Esophagus squamous epithelium (tissue), 5 donors: ENCODE data around the gene NDFIP2. TPM values are rescaled to one million over a fixed set of nuclear protein-coding genes. Genes with fewer than 3 reads are reported as not detected.
"Not testable (repeated sequence)": the region's sequence is repeated elsewhere in the genome, so short reads cannot be mapped to it uniquely, and the experiment has no call there.

Experiments
- DNase-seq: peaks from one replicate; lab custom pipeline; 2025; lab: John Stamatoyannopoulos, UW
- H3K27ac ChIP-seq, 4 donors: fragments of 200-600 bp; sonication (generic); one replicate each; pipeline ENCODE4 v1.5.1; 2016 to 2019; ENCODE audit warnings: mild to moderate bottlenecking in 1 of 4
- H3K27me3 ChIP-seq, 4 donors: fragments of 200-600 bp; sonication (generic); 1 replicate in 3 of 4; 2 replicates in 1 of 4; pipeline versions ENCODE4 v1.5.1 to v1.6.0; 2017 to 2021; ENCODE audit warnings: antibody characterized with exemption in 1 of 4
- H3K36me3 ChIP-seq, 3 donors: fragments of 200-600 bp; sonication (generic); one replicate each; pipeline ENCODE4 v1.5.1; 2016 to 2019
- H3K4me1 ChIP-seq, 3 donors: fragments of 200-600 bp; sonication (generic); one replicate each; pipeline ENCODE4 v1.5.1; 2017 to 2019
- H3K4me3 ChIP-seq, 4 donors: fragments of 200-600 bp; sonication (generic); 1 replicate in 3 of 4; 2 replicates in 1 of 4; pipeline ENCODE4 v1.5.1; 2016 to 2019; ENCODE audit warnings: mild to moderate bottlenecking in 2 of 4, moderate library complexity in 1 of 4
- H3K9me3 ChIP-seq, 3 donors: fragments of 200-600 bp; sonication (generic); one replicate each; pipeline ENCODE4 v1.5.1; 2016 to 2019
- POLR2A ChIP-seq, 4 donors: fragments of 450-650 bp; IDR thresholded peaks; one replicate each; pipeline ENCODE4 v1.6.1; 2017; ENCODE audit warnings: antibody characterized with exemption in 4 of 4, mild to moderate bottlenecking in 4 of 4, moderate library complexity in 3 of 4
- WGBS, 2 donors: methylation state at CpG; one replicate each; pipeline ENCODE4 v1.1.5; 2018; 5-methylcytosine and 5-hydroxymethylcytosine counted together
- intact Hi-C: fragments of 100-400 bp; cut with DNase I; formaldehyde crosslinking; loops from one replicate; pipeline ENCODE4 v1.15.0; 2022
- total RNA-seq, 4 donors: library from RNA; depleted of rRNA; stranded (reverse); fragments of >200 nt; gene quantifications; one replicate each; pipeline ENCODE4 v1.1.0, GENCODE V29; 2016
- TF ChIP-seq, protein P1 (sequence below), 6 experiments: fragments of 450-650 bp in 4 of 6; fragments of 200-600 bp in 2 of 6; sonication (generic) in 2 of 6; IDR thresholded peaks; one replicate each; pipeline ENCODE4 v1.5.1; 2016 to 2019; ENCODE audit warnings: antibody characterized with exemption in 6 of 6, mild to moderate bottlenecking in 4 of 6, moderate library complexity in 4 of 6
- donor health status: DM: yes; HTN: yes; CAD: no.

The NDFIP2 gene
- total RNA-seq, 4 donors from 2014 or later, result 37.8 to 81.9 (median 54.8) TPM

DNA sequence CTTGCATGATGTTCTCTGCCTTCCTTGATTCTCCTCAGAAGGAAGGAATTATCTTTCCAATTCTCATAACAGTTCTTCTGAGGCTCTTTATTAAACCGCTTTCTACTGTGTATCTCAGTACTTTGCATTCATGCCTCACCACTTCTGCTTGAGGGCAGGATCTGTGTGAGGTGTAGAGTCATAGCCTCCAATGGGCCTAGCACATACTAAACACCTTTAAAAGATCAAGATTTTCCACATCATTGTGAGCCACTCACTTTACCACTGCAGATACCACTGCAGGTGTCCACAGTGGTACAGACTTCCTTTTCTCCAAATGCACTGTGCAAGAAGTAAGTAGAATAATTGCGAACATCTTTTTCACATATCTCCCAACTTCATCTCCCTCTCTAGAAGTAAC is 76.7 kb downstream of the NDFIP2 start:
- no peak overlapping the region for H3K27ac ChIP-seq
- DNase-seq, result no peak
- H3K4me1 ChIP-seq, result no peaks in the 10 kb centered on the region
- H3K36me3 ChIP-seq, result peaks cover 0 to 30% (median 0%) of the 10 kb centered on the region in 3 donors
- H3K27me3 ChIP-seq, result no peaks in the 10 kb centered on the region
- H3K9me3 ChIP-seq, result peaks cover 0 to 43% (median 8%) of the 10 kb centered on the region in 3 donors
- no peak overlapping the region for H3K4me3 ChIP-seq
- 92 to 100% methylated on average over 2 of the region's 2 CpGs for WGBS, 2 donors
- intact Hi-C loops, result no loop called here
- TF ChIP-seq, protein P1, sequence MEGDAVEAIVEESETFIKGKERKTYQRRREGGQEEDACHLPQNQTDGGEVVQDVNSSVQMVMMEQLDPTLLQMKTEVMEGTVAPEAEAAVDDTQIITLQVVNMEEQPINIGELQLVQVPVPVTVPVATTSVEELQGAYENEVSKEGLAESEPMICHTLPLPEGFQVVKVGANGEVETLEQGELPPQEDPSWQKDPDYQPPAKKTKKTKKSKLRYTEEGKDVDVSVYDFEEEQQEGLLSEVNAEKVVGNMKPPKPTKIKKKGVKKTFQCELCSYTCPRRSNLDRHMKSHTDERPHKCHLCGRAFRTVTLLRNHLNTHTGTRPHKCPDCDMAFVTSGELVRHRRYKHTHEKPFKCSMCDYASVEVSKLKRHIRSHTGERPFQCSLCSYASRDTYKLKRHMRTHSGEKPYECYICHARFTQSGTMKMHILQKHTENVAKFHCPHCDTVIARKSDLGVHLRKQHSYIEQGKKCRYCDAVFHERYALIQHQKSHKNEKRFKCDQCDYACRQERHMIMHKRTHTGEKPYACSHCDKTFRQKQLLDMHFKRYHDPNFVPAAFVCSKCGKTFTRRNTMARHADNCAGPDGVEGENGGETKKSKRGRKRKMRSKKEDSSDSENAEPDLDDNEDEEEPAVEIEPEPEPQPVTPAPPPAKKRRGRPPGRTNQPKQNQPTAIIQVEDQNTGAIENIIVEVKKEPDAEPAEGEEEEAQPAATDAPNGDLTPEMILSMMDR (IDR thresholded peaks at IDR 0.05), result no peak
- no peak for TF ChIP-seq POLR2A (IDR thresholded peaks at IDR 0.05)

DNA sequence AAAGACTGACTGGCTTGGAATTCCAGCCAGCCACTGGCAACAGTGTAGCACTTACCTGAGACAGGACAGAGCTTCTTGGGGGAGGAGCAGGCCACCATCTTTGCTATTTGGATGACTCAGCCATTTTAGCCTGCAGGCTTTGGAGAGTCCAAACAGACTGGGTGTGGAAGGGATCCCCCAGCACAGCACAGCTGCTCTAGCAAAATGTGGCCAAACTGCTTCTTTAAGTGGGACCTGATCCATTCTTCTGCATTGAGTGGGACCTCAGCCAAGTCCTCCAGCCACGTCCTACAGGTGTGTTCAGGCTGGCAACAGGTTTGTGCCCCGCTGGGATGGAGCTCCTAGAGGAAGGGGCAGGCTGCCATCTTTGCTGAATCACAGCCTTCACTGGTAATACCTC is 80.0 kb downstream of the NDFIP2 start:
- Histone ChIP-seq H3K4me3 (no peak overlapping the region), H3K4me1 (no peaks in the 10 kb centered on the region), H3K27me3 (no peaks in the 10 kb centered on the region), H3K27ac (no peak overlapping the region), H3K9me3 (peaks cover 0 to 57% (median 8%) of the 10 kb centered on the region in 3 donors), H3K36me3 (peaks cover 0 to 30% (median 0%) of the 10 kb centered on the region in 3 donors)
- TF ChIP-seq, protein P1 (IDR thresholded peaks at IDR 0.05), result no peak
- TF ChIP-seq POLR2A (IDR thresholded peaks at IDR 0.05), result no peak
- DNase-seq, result no peak
- WGBS, 2 donors, result no CpG with 5 or more reads among the region's 2 CpGs
- intact Hi-C loops, result no loop called here

DNA sequence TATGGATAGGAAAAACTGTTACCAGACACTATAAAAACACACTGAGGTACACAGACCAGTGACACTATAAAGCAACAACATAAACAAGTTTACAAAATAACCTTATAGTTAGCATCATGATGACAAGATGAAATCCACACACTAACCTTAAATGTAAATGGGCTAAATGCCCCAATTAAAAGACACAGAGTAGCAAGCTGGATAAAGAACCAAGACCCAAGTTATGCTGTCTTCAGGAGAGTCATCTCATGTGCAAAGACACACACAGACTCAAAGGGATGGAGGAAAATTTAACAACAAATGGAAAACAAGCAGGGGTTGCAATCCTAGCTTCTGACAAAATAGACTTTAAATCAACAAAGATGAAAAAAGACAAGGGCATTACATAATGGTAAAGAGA is 81.6 kb downstream of the NDFIP2 start:
- TF ChIP-seq POLR2A (IDR thresholded peaks at IDR 0.05), result no peak
- TF ChIP-seq, protein P1 (IDR thresholded peaks at IDR 0.05), result no peak
- H3K36me3 ChIP-seq, result peaks cover 0 to 27% (median 0%) of the 10 kb centered on the region in 3 donors
- intact Hi-C loops, result no loop called here
- H3K4me3 ChIP-seq, result no peak overlapping the region
- H3K27me3 ChIP-seq, result no peaks in the 10 kb centered on the region
- H3K9me3 ChIP-seq, result peaks cover 0 to 60% (median 8%) of the 10 kb centered on the region in 3 donors
- no peaks in the 10 kb centered on the region for H3K4me1 ChIP-seq
- H3K27ac ChIP-seq, result no peak overlapping the region
- DNase-seq, result no peak

DNA sequence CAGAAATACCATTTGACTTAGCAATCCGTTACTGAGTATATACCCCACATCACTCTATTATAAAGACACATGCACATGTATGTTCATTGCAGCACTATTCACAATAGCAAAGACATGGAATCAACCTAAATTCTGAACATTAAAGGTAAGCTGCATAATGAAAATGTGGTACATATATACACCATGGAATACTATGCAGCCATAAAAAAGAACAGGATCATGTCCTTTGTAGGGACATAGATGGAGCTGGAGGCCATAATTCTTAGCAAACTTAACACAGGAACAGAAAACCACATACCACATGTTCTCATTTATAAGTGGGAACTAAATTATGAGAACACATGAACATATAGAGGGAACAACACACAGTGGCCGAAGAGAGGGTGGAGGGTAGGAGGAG is 85.2 kb downstream of the NDFIP2 start:
- Histone ChIP-seq H3K9me3 (peaks cover 0 to 32% (median 3%) of the 10 kb centered on the region in 3 donors), H3K4me3 (no peak overlapping the region), H3K27ac (no peak overlapping the region), H3K4me1 (no peaks in the 10 kb centered on the region), H3K27me3 (no peaks in the 10 kb centered on the region), H3K36me3 (no peaks in the 10 kb centered on the region)
- intact Hi-C loops, result no loop called here
- 98 to 100% methylated on average over 2 of the region's 2 CpGs for WGBS, 2 donors
- no peak for TF ChIP-seq POLR2A (IDR thresholded peaks at IDR 0.05)
- TF ChIP-seq, protein P1 (IDR thresholded peaks at IDR 0.05), result no peak
- DNase-seq, result no peak

DNA sequence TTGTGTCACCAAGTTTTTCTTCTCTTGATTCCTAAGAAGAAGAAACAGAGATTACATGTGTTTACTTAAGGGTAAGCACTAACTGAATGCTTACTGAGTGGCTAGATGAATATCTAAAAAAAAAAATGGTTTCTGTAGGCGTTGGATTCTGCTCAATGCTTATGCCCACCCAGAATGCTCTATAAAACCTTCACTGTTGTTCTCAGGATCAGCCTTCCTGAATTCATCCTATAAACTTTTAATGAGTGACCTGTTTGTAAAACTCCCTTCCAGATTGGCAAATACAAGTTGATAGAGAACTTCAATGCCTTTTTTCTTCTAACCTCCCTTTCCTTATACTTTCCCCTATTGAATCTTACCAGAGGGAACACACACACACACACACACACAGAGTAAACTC is 90.2 kb downstream of the NDFIP2 start:
- TF ChIP-seq, protein P1 (IDR thresholded peaks at IDR 0.05), result no peak
- no peak for TF ChIP-seq POLR2A (IDR thresholded peaks at IDR 0.05)
- intact Hi-C loops, result no loop called here
- H3K27me3 ChIP-seq, result no peaks in the 10 kb centered on the region
- 47 to 57% methylated on average over 1 of the region's 1 CpG for WGBS, 2 donors
- H3K27ac ChIP-seq, result no peak overlapping the region
- H3K4me3 ChIP-seq, result no peak overlapping the region
- H3K36me3 ChIP-seq, result no peaks in the 10 kb centered on the region
- H3K9me3 ChIP-seq, result peaks cover 0 to 1% (median 0%) of the 10 kb centered on the region in 3 donors
- no peak for DNase-seq
- no peaks in the 10 kb centered on the region for H3K4me1 ChIP-seq

DNA sequence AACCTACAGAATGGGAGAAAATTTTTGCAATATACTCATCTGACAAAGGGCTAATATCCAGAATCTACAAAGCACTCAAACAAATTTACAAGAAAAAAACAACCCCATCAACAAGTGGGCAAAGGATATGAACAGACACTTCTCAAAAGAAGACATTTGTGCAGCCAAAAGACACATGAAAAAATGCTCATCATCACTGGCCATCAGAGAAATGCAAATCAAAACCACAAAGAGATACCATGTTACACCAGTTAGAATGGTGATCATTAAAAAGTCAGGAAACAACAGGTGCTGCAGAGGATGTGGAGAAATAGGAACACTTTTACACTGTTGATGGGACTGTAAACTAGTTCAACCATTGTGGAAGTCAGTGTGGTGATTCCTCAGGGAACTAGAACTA is 92.9 kb downstream of the NDFIP2 start:
- H3K36me3 ChIP-seq, H3K4me3 ChIP-seq, H3K27ac ChIP-seq, intact Hi-C loops, DNase-seq, H3K9me3 ChIP-seq, H3K27me3 ChIP-seq, H3K4me1 ChIP-seq: not testable (repeated sequence)
